Vagina (tissue), 2 donors: ENCODE results near the gene S100A1. TPM values are rescaled to one million over a fixed set of nuclear protein-coding genes. Genes with fewer than 3 reads are reported as not detected.

Source experiments
- DNase-seq, 2 donors: peaks; one replicate each; pipeline ENCODE4 v3.0.0-alpha.2; 2017; ENCODE audit errors: extremely low spot score in 2 of 2
- H3K27ac ChIP-seq: fragments of 200-600 bp; sonication (generic); one replicate; pipeline ENCODE4 v1.5.1; 2019
- H3K27me3 ChIP-seq: fragments of 200-600 bp; sonication (generic); one replicate; pipeline ENCODE4 v1.5.1; 2019
- H3K36me3 ChIP-seq, 2 donors: fragments of 200-600 bp; sonication (generic); one replicate each; pipeline ENCODE4 v1.5.1; 2017 to 2019
- H3K4me1 ChIP-seq: fragments of 200-600 bp; sonication (generic); one replicate; pipeline ENCODE4 v1.5.1; 2019
- H3K4me3 ChIP-seq, 2 donors: fragments of 200-600 bp; sonication (generic); 1 replicate in 1 of 2; 2 replicates in 1 of 2; pipeline ENCODE4 v1.5.1; 2016 to 2019
- H3K9me3 ChIP-seq: fragments of 200-600 bp; sonication (generic); one replicate; pipeline ENCODE4 v1.5.1; 2019
- CTCF ChIP-seq, 3 experiments: fragments of 450-650 bp in 2 of 3; fragments of 200-600 bp in 1 of 3; sonication (generic) in 1 of 3; IDR thresholded peaks; one replicate each; pipeline ENCODE4 v1.5.1; 2017 to 2019; ENCODE audit warnings: antibody characterized with exemption in 3 of 3, mild to moderate bottlenecking in 2 of 3, moderate library complexity in 2 of 3
- POLR2A ChIP-seq, 2 donors: fragments of 450-650 bp; IDR thresholded peaks; one replicate each; pipeline ENCODE4 v1.6.1; 2017; ENCODE audit warnings: antibody characterized with exemption in 2 of 2, mild to moderate bottlenecking in 2 of 2, moderate library complexity in 2 of 2
- POLR2AphosphoS5 ChIP-seq, 2 donors: sonication (generic); formaldehyde crosslinking; IDR thresholded peaks; one replicate each; pipeline ENCODE4 v1.9.0; 2017; ENCODE audit warnings: antibody characterized with exemption in 2 of 2, mild to moderate bottlenecking in 2 of 2, low read depth in 1 of 2; ENCODE audit not compliant: insufficient read depth in 1 of 2
- intact Hi-C: fragments of 100-400 bp; cut with DNase I; formaldehyde crosslinking; loops from one replicate; pipeline ENCODE4 v1.15.1; 2023
- total RNA-seq: library from RNA; depleted of rRNA; stranded (reverse); fragments of >200 nt; gene quantifications from one replicate; pipeline ENCODE4 v1.2.3, GENCODE V29; 2016

Gene S100A1
- total RNA-seq, 1 donor from 2014 or later = not detected

DNA sequence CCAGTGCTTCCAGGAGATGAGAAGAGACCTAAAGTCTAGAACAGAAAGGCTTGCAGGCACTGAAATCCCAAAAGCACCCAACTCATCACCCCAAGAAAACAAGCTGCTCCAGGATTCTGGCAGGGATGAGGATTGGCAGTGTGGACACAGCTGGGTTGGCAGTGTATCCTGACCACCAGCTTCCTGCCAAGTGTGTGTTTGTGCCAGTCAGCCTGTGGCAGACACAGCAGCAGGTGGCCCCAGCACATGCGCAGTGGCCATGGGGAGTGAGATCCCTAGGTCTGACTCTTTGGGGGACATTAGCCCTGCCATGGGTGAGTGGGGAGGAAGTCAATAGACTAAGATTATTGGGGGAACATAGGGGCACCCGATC is 21.6 kb downstream of the S100A1 start:
- intact Hi-C loops = no loop called here
- H3K27me3 ChIP-seq = no peaks in the 10 kb centered on the region
- peaks cover 0 to 20% of the 10 kb centered on the region in 2 donors for H3K36me3 ChIP-seq
- no peaks in the 10 kb centered on the region for H3K9me3 ChIP-seq
- peaks cover 9% of the 10 kb centered on the region for H3K4me1 ChIP-seq
- no peak for TF ChIP-seq POLR2A (IDR thresholded peaks at IDR 0.05)
- no peak for TF ChIP-seq POLR2AphosphoS5 (IDR thresholded peaks at IDR 0.05; ENCODE audit: insufficient read depth in 1 of 2, low read depth in 1 of 2)
- TF ChIP-seq CTCF (IDR thresholded peaks at IDR 0.05) = no peak
- no peak for DNase-seq
- no peak overlapping the region for H3K27ac ChIP-seq
- no peak overlapping the region for H3K4me3 ChIP-seq

DNA sequence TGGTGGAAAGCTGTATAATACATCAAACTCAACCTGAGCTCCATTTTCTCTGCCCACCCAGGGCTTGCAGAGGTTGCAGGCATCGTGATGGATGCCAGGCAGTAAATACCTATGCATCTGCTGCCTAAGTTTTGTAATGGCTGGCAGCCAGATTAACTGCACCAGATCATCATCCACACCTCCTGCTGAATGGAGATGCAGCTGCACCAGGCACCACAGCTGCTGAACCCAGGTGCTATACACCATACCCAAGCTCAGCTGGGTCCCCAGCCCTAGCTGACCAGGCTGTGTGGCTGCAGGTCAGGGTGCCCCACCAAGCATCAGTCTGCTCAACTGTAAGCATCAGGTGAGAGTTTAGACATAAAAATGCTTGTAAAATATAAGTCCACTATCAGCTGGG is 23.5 kb downstream of the S100A1 start:
- H3K4me3 ChIP-seq = no peak overlapping the region
- no peak for DNase-seq
- intact Hi-C loops = no loop called here
- H3K36me3 ChIP-seq = peaks cover 0 to 1% of the 10 kb centered on the region in 2 donors
- H3K27ac ChIP-seq = no peak overlapping the region
- H3K27me3 ChIP-seq = no peaks in the 10 kb centered on the region
- TF ChIP-seq POLR2A (IDR thresholded peaks at IDR 0.05) = no peak
- TF ChIP-seq POLR2AphosphoS5 (IDR thresholded peaks at IDR 0.05; ENCODE audit: insufficient read depth in 1 of 2, low read depth in 1 of 2) = no peak
- H3K9me3 ChIP-seq = no peaks in the 10 kb centered on the region
- H3K4me1 ChIP-seq = peaks cover 9% of the 10 kb centered on the region

GRCh38 chr1:153652805-153653500 is 24.7 kb downstream of the S100A1 start:
- intact Hi-C loops = no loop called here
- Histone ChIP-seq H3K27ac (no peak overlapping the region), H3K36me3 (no peaks in the 10 kb centered on the region), H3K4me3 (no peak overlapping the region), H3K9me3 (no peaks in the 10 kb centered on the region), H3K27me3 (no peaks in the 10 kb centered on the region), H3K4me1 (peaks cover 9% of the 10 kb centered on the region)
- DNase-seq = no peak
- TF ChIP-seq POLR2A (IDR thresholded peaks at IDR 0.05) (no peak), CTCF (IDR thresholded peaks at IDR 0.05) (no peak), POLR2AphosphoS5 (IDR thresholded peaks at IDR 0.05; ENCODE audit: insufficient read depth in 1 of 2, low read depth in 1 of 2) (no peak)

DNA sequence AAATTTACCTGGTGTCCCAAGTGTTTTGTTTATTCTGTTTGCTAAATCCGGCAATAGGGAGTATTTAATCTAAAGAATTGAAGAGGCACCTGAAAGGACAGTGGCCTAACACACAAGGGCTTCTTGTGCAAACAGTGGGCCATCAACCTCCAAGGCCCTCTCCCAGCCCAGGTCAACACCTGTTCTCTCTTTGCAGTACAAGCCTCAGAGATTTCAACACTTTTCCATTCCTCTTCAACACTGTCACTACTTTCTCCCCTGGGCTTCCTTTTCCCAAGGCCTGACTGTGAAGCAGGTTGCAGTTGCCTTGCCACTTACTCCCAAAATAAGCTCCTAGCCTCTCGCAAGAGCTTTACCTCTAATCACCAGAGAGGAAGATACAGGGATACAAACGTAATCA is 27.1 kb downstream of the S100A1 start:
- TF ChIP-seq POLR2AphosphoS5 (IDR thresholded peaks at IDR 0.05; ENCODE audit: insufficient read depth in 1 of 2, low read depth in 1 of 2) = no peak
- no peak for TF ChIP-seq POLR2A (IDR thresholded peaks at IDR 0.05)
- no peak for TF ChIP-seq CTCF (IDR thresholded peaks at IDR 0.05)
- Histone ChIP-seq H3K4me3 (no peak overlapping the region), H3K4me1 (peaks cover 21% of the 10 kb centered on the region), H3K27me3 (no peaks in the 10 kb centered on the region), H3K9me3 (no peaks in the 10 kb centered on the region), H3K36me3 (no peaks in the 10 kb centered on the region), H3K27ac (no peak overlapping the region)
- intact Hi-C loops = no loop called here
- DNase-seq = no peak

DNA sequence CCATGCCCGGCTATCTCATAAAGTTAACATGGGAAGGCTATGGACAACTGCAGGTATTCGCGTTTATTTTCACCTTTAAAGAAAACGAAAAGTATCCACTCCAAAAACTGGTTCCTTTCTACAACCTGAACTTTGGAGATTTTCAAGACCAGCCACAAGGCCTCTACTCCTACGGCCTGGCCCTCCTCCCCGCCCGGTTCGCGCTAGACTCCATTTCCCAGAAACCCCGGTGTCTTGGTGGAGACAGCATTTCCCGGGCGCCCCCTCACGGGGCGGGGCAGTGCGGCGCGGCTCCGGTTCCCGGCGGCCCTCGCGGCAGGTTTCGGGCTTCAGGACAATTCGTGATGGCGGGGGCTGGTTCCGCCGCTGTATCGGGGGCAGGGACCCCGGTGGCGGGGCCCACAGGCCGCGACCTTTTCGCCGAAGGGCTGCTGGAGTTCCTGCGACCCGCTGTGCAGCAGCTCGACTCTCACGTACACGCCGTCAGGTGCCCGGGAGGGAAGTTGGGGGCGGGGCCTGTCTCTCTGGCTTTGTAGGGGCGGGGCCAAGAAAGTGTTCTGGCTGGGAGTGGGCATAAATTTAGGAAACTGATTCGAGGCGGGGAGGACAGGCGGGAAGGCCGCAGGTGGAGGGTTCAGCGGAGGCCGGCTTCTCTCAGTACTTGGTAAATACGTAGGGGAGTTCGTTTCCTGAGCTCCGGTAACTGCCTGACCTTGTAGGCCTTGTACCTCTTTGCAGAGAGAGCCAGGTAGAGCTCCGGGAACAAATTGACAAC is 30.4 kb downstream of the S100A1 start, which contains the start of gene SNAPIN:
Gene SNAPIN, plus strand, starts transcription at position 304 of the 775 bp plus-strand sequence. Its CDS starts 41 bp downstream, at position 345.
- no peak for DNase-seq
- no peak for TF ChIP-seq CTCF (IDR thresholded peaks at IDR 0.05)
- peak; percentile 91 to 94 for TF ChIP-seq POLR2AphosphoS5 (IDR thresholded peaks at IDR 0.05; ENCODE audit: insufficient read depth in 1 of 2, low read depth in 1 of 2)
- peak in 1 of 2 donors; percentile 24 for TF ChIP-seq POLR2A (IDR thresholded peaks at IDR 0.05)
- Histone ChIP-seq H3K4me1 (peaks cover 12% of the 10 kb centered on the region), H3K27ac (peak within 1 kb of the TSS; percentile 97), H3K9me3 (no peaks in the 10 kb centered on the region), H3K4me3 (peak within 1 kb of the TSS; percentile 76 to 78), H3K36me3 (peaks cover 0 to 30% of the 10 kb centered on the region in 2 donors), H3K27me3 (no peaks in the 10 kb centered on the region)
- intact Hi-C loops = no loop called here
